ENCODE results near the gene GPATCH11. TPM values are rescaled to one million over a fixed set of nuclear protein-coding genes. Genes with fewer than 3 reads are reported as not detected.

The GPATCH11 gene
- total RNA-seq, 1 donor from 2014 or later: 8.6 TPM

DNA sequence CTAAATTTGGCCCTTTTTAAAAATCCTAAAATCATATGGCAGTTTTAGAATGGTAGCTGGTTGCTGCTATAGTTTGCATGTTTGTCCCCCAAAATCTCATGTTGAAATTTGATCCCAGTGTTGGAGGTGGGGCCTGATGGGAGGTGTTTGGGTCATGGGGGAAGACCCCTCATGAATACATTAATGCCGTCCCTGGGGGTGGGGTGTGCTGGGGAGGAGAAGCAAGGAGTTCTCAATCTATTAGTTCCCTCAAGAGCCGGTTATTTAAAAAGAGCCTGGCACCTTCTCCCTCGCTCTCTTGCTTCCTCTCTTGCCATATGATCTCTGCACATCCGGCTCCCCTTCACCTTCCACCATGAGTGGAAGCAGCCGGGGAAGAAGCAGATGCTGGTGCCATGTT, 20.8 kb downstream of the GPATCH11 start:
- DNase-seq (ENCODE audit: low read depth): no peak

- DNase-seq (ENCODE audit: low read depth): no peak
Measured at GRCh38 chr2:37109523-37109922, 25.2 kb downstream of the GPATCH11 start.

DNA sequence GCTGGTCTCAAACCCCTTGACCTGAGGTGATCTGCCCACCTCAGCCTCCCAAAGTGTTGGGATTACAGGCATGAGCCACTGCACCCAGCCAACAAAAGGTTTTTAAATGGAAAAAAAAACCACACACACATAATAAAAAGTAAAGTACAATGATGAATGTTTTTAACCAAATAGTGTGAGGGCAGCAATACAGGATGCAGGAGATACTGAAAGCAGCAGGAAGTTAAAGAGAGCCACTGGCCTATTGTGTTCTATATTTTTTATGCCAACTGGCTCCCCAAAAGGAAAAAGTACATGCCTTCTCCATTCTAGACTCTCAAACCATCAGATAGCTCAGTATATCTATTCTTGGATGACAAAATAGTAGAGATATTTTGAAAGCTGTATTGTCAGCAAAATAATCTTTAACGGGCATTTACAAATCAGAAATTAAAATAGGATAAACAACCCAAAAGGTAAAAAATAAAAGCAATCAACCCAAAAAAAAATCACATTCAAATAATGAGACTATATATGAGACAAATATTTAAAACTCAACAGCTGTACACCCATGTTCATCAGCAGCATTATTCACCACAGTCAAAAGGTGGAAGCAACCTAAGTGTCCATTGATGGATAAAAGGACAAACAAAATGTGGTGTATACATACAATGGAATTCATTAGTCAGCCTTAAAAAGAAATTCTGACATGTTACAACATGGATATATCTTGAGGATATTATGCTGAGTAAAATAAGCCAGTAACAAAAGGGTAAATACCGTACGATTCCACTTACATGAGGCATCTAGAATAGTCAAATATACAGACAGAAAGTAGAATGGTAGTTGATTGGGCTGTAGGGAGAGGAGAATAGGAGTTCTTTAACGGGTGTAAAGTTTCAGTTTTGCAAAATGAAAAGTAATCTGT, 26.2 kb downstream of the GPATCH11 start:
- no peak for DNase-seq (ENCODE audit: low read depth)

DNA sequence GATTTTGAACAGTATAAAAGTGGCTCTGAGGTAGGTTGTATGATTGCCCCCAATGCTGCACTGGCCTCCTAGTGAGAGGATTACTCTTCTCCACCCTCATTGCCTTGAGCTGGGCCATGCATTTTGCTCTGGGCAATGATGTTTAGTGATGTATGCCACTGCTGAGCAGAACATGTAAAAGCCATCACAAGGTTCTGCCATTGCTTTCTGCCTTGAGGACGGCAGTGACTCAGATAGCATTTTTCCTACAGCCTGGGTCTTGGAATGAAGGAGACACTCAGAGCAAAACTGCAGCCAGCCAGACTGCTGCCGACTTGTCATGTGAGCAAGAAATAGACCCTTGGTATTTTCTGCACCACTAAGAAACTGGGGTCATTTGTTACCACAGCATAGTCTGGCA, 27.6 kb downstream of the GPATCH11 start:
- DNase-seq (ENCODE audit: low read depth): no peak

- DNase-seq (ENCODE audit: low read depth): no peak
Measured at GRCh38 chr2:37117566-37117965, 33.2 kb downstream of the GPATCH11 start.

DNA sequence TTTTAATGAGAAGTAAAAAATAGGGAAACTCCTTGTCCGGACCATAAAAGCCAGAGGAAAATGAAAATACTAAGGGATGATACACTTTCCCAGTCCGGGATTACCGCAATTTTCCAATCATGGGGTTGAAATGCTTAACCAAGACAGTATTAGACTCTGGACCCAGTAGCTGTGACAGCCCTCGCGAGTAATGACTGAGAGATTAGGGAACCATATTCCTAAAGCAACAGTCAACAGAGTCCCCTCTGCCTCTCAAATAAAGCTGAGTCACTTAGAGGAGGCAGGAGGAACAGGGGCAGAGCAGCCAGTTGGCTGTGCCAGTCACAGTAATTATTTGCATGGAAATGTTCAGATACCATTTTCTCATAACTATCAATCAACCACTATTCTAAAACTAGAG, 34.8 kb downstream of the GPATCH11 start:
- peak; percentile 66 for DNase-seq (ENCODE audit: low read depth)

DNA sequence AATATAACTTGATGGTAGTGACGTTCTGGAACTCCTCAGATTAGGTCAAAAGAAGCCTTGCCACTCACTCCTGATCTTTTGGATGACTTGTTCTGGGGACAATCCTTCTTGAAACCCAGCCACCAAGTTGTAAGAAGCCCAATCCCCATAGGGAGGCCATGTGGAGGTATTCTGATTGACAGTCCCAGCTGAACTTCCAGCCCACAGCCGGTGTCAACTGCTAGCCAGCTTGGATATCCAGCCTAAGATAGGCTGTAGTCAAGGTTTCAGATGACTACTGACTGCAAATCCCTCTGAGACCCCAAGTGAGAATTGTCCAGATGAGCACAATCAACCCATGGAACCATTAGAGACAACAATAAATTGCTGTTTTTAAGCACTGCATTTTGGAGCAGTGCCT, 41.1 kb downstream of the GPATCH11 start:
- DNase-seq (ENCODE audit: low read depth): peak; percentile 98

DNA sequence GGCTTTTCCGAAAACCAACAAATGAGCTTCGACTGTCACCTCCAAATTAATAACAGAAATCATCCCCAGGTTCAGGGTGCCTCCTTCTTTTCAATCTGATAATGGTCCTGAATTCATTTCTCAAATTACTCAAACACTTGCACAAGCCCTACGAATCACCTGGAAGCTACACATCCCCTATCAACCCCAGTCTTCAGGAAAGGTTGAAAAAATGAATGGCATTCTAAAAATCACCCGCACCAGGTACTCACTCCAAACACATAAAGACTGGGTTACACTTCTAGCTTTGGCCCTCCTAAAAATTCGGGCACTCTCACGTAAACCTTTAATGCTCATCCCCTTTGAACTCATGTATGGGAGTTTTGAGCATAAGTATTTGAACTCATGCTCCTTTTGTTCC, 48.6 kb downstream of the GPATCH11 start:
- no peak for DNase-seq (ENCODE audit: low read depth)

GRCh38 chr2:37142546-37142945, 58.2 kb downstream of the GPATCH11 start:
- no peak for DNase-seq (ENCODE audit: low read depth)

DNA sequence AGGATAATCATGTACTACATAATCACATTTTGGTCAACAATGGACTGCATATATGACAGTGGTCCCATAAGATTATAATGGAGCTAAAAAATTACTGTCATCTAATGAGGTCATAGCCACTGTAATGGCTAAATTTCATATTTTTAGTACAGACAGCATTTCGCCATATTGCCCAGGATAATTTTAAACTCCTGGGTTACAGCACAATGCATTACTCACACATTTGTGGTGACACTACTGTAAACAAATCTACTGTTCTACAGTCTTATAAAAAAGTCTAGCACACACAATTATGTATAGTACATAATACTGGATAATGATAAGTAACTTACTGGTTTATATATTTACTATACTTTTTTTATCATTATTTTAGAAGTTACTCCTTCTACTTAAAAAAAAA, 59.7 kb downstream of the GPATCH11 start:
- no peak for DNase-seq (ENCODE audit: low read depth)

- no peak for DNase-seq (ENCODE audit: low read depth)
Measured at GRCh38 chr2:37146062-37146461, 61.7 kb downstream of the GPATCH11 start.

DNA sequence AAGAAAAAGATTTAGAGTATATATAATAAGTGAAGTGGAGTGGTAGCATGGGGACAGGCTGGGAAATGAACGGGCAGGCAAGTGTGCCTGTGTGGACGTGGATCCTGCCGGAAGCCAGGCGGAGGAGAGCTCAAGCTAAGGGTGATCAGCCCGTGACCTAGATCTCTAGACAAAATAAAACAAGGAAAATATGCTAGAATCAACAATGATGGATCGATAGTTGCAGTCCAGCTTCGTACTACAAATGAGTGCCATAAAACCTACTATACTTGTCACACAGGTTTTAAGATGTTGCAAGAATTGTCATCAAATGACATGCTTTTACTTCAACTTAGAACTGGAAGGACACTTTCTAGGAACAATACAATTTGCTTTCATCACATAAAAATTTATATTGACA, 64.0 kb downstream of the GPATCH11 start:
- DNase-seq (ENCODE audit: low read depth): no peak

Other genes with a start within 250 kb of the GPATCH11 start
- 18.3 and 25.1 TPM in 2 replicates for gene STRN, start 118.0 kb upstream of the GPATCH11 start, total RNA-seq
- 11.2 and 14.7 TPM in 2 replicates for gene HEATR5B, start 146 bp upstream of the GPATCH11 start, total RNA-seq
- 26.6 and 31.1 TPM in 2 replicates for gene EIF2AK2, start 72.5 kb downstream of the GPATCH11 start, total RNA-seq
- not detected in 2 replicates for gene SULT6B1, start 104.2 kb downstream of the GPATCH11 start, total RNA-seq
- gene CEBPZOS, start 112.0 kb downstream of the GPATCH11 start, total RNA-seq: 25.7 and 27.7 TPM in 2 replicates
- gene CEBPZ, start 147.1 kb downstream of the GPATCH11 start, total RNA-seq: 32.9 and 33.2 TPM in 2 replicates
- 15.2 and 21.1 TPM in 2 replicates for gene NDUFAF7, start 147.1 kb downstream of the GPATCH11 start, total RNA-seq
- 19.6 and 24.2 TPM in 2 replicates for gene PRKD3, start 240.3 kb downstream of the GPATCH11 start, total RNA-seq

All from myocyte (in vitro differentiated cells).